Hematopoietic multipotent progenitor cell treated with erythropoietin and hydrocortisone succinate and interleukin-3 and kit ligand, for 15 days (in vitro differentiated cells): ENCODE results near the gene NFIB.

Experiments
- DNase-seq: peaks from one replicate; pipeline ENCODE4 v3.0.0-alpha.2; 2015; ENCODE audit warnings: low spot score

Gene NFIB

GRCh38 chr9:14185016-14185415 is 128.9 kb downstream of the NFIB start:
- no peak for DNase-seq

- no peak for DNase-seq
Observed at GRCh38 chr9:14183001-14183400, 130.9 kb downstream of the NFIB start.

- no peak for DNase-seq
Observed at GRCh38 chr9:14180960-14181537, 132.9 kb downstream of the NFIB start.

- no peak for DNase-seq
Observed at GRCh38 chr9:14180093-14180959, 133.6 kb downstream of the NFIB start.

GRCh38 chr9:14179449-14179848 is 134.5 kb downstream of the NFIB start:
- no peak for DNase-seq

GRCh38 chr9:14175778-14176177 is 138.2 kb downstream of the NFIB start:
- DNase-seq: no peak

GRCh38 chr9:14173713-14174112 is 140.2 kb downstream of the NFIB start:
- no peak for DNase-seq

GRCh38 chr9:14170973-14171596 is 142.9 kb downstream of the NFIB start:
- no peak for DNase-seq

GRCh38 chr9:14170392-14170931 is 143.5 kb downstream of the NFIB start:
- no peak for DNase-seq

- DNase-seq: no peak
Observed at GRCh38 chr9:14168381-14168780, 145.6 kb downstream of the NFIB start.

- DNase-seq: no peak
Observed at GRCh38 chr9:14165376-14166035, 148.4 kb downstream of the NFIB start.

- DNase-seq: no peak
Observed at GRCh38 chr9:14164908-14165307, 149.0 kb downstream of the NFIB start.

GRCh38 chr9:14159440-14160216 is 154.3 kb downstream of the NFIB start:
- no peak for DNase-seq

- DNase-seq: no peak
Observed at GRCh38 chr9:14158916-14159315, 155.0 kb downstream of the NFIB start.

GRCh38 chr9:14158136-14158813 is 155.7 kb downstream of the NFIB start:
- no peak for DNase-seq

GRCh38 chr9:14157191-14157590 is 156.8 kb downstream of the NFIB start:
- DNase-seq: no peak

- DNase-seq: no peak
Observed at GRCh38 chr9:14156046-14156445, 157.9 kb downstream of the NFIB start.

GRCh38 chr9:14155237-14155636 is 158.7 kb downstream of the NFIB start:
- DNase-seq: no peak

GRCh38 chr9:14153310-14153720 is 160.6 kb downstream of the NFIB start:
- DNase-seq: no peak

- DNase-seq: no peak
Observed at GRCh38 chr9:14151451-14151850, 162.5 kb downstream of the NFIB start.

- no peak for DNase-seq
Observed at GRCh38 chr9:14148501-14149103, 165.3 kb downstream of the NFIB start.
